Measurements from ENCODE around the gene SUPT6H.
"Not testable (repeated sequence)": the region's sequence is repeated elsewhere in the genome, so short reads cannot be mapped to it uniquely, and the experiment has no call there.

SUPT6H gene

DNA sequence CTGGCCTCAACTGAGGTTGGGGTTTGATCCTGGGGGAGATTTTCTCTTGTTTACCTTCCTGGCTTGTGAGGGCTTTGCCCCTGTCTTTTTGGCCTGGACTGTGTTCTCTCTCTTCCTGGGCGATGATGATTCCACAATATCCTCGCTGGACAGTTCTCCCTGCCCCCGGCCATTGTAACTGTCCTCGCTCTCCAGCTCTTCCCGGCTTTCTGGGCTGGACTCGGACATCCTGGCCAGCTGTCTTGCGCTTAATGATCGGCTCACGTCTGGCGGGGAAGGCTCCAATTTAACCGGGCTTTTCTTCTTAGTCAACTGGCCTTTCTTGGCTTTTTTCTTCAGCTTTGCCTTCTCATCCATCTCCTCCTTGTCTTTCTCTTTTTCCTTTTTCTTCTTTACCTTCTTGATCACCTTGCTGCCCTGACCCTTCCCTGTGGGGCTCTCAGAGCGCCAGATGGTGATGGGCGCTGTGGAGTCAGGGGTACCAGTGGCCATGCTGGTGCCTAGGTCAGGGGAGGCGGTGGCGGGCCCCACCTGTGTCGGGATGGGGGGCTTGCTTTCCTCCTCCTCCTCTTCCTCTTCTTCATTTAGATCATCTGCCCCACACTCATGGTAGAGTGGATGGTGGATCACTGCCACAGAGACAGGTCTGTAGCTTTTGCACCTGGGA, 41.7 kb downstream of the SUPT6H start:
- no peak for DNase-seq

DNA sequence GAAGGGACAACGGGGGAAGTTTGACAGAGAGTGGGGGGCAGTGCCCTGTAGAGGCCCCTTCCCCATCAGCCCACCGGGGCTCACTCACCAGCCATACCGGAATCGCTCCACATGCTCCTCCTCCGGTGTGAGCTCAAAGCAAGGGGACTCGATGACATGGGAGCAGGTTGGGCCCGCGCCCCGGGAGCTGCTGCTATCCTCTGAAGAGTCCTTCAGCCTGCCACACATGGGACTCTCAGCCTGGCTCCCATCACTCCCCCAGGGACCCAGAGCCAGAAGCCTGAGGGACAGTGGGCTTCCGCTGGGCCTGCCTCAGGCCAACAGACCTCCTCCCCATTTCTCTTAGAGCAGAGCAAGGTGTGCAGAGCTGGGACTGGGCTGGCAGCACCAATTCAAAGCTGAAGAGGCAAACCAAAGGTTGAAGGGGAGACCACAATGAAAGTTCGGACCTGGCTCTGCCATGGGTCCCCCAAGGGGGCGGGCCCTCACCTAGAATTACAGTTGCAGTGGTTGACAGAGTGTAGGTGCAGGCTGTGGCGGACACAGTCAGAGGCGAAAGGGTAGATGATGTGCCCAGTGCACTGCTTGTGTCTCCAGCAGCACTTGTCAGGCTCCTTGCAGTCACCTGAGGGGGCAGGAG, 42.3 kb downstream of the SUPT6H start:
- DNase-seq, result no peak

- DNase-seq, result no peak
Observed at GRCh38 chr17:28705074-28705659, 43.2 kb downstream of the SUPT6H start.

DNA sequence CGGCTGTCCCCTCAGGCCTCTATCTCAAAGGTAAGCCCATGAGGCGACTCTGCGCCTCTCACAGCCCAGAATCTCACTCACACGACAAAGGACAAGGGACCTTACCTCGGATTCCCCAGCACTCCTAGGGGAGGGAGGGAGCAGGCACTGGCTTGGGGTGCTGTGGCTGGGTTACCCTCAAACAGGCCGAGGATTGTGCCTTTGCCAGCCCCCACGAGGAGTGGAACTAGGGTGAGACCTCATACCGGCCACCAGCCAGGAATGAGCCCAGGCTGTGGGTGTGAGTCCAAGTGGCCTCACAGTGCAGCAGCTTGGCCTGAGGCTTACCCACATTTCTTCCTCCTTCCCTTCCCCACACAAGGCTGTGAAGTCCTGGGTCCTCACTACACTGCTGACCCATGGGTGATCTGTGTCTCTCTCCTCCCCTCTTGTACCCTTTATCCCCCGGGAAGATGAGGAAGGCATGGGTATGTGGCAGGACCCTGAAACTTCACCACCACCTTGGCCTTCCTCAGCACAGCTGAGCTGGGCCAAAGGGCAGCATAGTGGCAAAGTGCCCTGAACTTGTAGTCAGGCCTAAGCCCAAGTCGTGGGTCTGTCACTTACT, 43.8 kb downstream of the SUPT6H start:
- no peak for DNase-seq

GRCh38 chr17:28706471-28707338, 44.7 kb downstream of the SUPT6H start:
- DNase-seq, result no peak

DNA sequence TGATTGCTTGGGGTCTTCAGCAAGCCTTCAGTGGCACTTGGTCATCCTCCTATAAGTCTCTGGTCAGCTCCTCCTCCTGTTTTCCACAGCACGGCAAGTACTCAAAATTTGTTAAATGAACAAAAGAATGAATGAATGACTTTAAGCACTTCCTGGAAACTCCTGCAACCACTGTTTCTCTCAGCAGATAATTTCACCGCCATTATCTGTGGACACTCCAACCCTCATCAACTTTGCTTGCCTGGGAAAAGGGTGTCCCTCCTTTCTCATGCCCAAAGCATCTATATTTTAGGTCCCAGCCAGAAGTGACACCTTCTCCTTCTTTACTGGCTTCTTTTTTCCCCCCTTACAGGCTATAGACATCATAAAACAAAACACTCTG, 45.3 kb downstream of the SUPT6H start:
- no peak for DNase-seq

GRCh38 chr17:28710861-28711722, 49.1 kb downstream of the SUPT6H start:
- DNase-seq, result peak; percentile 89

- DNase-seq, result no peak
Observed at GRCh38 chr17:28711723-28712031, 49.7 kb downstream of the SUPT6H start, which contains the start of gene PROCA1. PROCA1 (minus strand) TSS chr17:28711888; CDS start chr17:28711660, 228 bp downstream.

- DNase-seq, result no peak
Observed at GRCh38 chr17:28712032-28712704, 50.2 kb downstream of the SUPT6H start.

GRCh38 chr17:28712705-28713415, 50.9 kb downstream of the SUPT6H start:
- DNase-seq, result no peak

DNA sequence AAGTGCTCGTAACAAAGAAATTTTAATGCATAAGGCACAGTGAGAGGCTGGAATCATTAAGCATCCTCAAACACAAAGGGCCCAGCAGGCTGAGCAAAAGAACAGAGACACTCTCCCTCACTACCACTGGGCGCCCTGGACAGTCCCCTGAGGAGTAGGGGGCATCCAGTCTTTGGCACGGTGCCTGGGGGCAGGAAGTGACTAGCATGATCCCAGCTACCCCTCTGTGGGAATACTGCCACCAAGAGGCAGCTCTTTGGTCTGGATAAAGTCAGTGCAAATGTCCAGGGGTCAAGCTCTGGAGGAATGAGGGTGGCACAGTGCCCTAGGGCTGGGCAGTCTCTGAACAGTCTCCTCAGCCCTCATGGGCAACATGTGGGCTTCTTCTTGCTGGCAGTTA, 52.3 kb downstream of the SUPT6H start:
- no peak for DNase-seq

DNA sequence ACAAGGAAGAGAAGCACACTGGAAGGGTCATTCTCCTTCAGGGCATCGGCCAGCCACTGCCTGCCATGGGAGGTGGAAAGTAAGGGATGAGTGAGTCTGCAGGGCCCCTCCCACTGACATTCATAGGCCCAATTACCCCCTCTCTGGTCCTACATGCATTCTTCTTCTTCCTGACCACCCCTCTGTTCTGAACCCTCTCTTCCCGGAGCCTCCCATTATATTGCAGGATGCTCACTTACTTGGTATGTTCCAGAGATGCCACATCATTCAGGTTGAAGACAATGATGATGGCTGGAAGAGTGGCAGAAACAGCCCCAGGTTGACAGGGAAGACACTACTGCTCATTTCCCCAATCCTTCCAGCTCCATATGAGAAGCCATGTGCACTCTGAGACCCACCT, 53.2 kb downstream of the SUPT6H start:
- no peak for DNase-seq

GRCh38 chr17:28716740-28717577, 55.0 kb downstream of the SUPT6H start:
- DNase-seq, result no peak

DNA sequence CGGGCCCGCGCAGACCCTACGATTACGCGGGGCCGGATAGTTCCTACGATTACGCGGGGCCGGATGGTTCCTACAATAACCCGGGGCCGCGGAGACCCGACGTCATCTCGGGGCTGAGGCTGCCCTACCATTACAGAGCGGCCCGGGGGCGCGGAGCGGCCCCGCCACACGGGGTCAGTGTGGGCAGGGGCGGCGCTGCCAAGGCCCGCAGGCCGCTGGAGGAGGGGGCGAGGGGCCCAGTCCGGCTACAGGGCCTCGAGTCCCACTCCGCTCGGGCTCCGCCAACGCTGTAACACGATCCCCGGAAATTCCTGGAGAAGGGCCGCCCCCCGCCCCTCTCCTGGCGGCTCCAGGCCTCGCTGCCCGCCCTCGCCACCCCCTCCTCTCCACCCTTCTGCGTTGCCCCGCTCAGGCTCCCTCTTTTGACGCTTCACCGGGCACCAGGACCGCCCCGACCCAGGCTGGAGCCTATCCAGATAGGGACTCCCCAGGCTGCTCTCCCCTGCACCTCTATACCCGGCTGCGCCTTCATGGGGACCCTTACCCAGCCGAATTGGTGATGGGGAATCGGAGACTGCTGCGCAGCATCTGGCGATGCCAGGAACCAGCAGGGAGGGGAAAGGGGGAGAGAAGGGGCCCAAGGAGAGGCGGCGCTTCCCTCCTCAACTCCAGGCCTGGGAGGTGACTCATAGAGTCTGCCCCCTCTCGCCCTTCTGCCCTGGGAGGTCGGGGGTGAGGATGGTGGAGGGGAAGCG, 55.8 kb downstream of the SUPT6H start, which contains the start of gene RAB34:
Gene RAB34, minus strand, starts transcription at position 291 of the 755 bp plus-strand sequence. CDS start 602 bp downstream, outside the sequence.
- peak; percentile 84 for DNase-seq

- no peak for DNase-seq
Observed at GRCh38 chr17:28718333-28719020, 56.5 kb downstream of the SUPT6H start.

DNA sequence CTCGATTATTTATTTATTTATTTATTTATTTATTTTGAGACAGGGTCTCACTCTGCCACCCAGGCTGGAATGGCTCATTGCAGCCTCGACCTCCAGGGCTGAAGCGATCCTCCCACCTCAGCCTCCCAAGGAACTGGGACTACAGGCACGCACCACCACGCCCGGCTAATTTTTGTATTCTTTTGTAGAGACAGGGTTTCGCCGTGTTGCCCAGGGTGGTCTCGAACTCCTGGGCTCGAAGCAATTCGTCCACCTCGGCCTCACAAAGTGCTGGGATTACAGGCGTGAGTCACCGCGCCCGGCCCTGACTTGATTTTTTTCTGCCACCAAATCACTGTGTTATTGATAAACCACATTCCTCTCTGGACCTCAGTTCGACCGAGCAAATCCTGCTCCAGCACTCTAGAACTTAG, 57.0 kb downstream of the SUPT6H start:
- DNase-seq, result no peak

GRCh38 chr17:28720247-28720996, 58.4 kb downstream of the SUPT6H start:
- peak; percentile 17 for DNase-seq

GRCh38 chr17:28720997-28721329, 59.0 kb downstream of the SUPT6H start:
- not testable (repeated sequence) for DNase-seq
